ENCODE measurements around the gene RGL2.
A peak's percentile ranks its signal among the peaks of the same experiment; 100 is the strongest.
"Not testable (repeated sequence)": the region's sequence is repeated elsewhere in the genome, so short reads cannot be mapped to it uniquely, and the experiment has no call there.

Gene RGL2

DNA sequence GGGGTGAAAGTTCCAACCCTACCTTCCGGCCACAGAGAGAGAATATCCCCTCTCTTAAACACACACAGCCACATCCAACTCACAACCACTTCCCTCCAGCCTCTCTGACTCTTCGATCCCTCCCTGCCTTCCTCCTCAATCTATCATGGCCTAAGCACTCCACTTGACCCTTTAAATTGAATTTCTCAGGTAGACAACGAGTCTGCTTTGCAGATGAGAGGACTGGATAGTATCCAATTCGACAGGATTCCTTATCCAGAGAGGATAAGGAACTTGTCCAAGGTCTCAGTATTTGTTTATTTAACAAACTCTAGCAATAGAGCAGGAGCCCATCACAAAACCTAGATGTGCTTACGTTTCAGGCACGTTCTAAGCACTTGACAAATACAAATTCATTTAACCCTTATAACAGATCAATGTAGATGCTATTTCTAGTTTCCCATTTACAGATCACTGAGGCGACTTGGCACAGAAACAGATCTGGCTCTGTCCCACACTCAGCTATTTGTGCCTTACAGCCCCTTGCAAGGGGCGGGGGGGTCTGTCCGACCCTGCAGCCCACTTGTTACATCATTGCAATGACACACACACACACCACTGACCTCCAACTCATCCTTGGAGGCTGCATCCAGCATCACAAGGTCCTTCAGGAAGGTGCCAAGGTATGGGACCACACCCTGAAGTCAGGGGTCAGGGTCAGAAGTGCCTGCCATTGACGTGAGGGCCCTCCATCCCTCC is 4.5 kb downstream of the RGL2 start:
- no peak for DNase-seq (ENCODE audit: low read depth in 2 of 2)

DNA sequence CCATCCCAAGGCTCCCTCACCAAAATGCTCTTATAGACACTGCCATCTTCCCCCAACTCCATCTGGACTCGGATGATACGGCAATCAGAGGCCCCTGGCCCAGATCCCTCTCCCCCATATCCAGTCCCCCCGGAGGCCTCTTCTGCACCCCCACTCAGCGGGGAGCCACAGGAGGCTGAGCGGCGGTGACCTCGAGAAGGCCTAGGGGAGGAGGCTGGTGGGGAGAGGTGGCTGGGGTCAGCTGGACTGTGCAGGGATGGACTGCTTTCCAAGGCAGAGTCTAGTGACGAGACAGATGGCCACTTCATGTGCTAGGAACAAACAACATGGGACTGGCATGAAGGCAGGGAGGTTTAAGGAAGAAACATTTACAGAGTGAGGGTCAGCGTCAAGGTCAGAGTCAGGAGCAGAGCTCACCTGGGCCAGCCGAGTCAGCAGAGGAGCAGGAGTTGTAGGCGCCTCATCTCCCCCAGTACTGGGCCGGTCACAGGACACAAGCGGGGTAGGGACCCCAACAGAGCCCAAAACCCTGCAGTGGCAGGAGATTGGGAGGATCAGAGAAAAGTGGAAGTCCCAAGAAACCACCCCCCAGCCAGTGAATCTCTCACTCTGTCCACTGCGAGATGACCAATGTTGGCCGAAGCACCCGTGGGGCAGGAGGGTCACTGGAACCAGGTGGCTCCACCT is 5.6 kb downstream of the RGL2 start:
- DNase-seq (ENCODE audit: low read depth in 2 of 2) = no peak

DNA sequence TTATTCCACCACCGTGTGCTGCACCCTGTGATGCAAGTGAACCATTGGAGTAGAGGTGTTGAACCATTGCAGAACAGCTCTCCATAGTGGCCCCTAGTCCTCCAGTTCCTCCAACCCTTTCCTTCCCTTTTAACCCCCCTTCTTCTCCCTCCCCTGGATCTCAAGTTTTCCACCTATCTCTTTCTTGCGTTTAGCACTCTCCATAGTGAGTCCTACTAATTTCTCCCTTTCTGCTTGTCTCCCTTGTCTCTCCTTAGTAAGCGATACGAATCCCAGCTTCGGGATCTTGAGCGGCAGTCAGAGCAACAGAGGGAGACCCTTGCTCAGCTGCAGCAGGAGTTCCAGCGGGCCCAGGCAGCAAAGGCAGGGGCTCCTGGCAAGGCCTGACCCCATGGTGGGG is 8.3 kb downstream of the RGL2 start:
- DNase-seq (ENCODE audit: low read depth in 2 of 2) = no peak

DNA sequence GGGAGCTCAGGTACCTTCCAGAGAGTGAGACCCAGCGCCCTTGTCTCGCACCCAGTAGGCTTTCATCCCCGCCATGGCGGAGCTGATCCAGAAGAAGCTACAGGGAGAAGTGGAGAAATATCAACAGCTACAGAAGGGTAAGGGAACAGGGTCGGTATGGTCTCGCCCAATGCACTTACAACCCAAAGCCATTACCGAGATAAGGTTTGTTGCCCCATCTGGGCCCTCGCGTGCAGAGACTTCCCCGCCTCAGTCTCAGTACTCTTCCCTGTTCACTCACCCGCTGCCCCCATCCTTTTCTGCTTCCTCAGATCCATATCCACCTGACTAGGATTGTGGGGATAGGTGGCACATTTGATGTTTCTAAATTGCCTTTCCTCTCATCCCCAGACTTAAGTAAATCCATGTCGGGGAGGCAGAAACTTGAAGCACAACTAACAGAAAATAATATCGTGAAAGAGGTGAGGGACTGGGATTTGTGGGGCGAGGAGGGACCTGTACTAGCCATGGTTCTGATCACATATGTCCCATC is 8.9 kb downstream of the RGL2 start:
- DNase-seq (ENCODE audit: low read depth in 2 of 2) = no peak

DNA sequence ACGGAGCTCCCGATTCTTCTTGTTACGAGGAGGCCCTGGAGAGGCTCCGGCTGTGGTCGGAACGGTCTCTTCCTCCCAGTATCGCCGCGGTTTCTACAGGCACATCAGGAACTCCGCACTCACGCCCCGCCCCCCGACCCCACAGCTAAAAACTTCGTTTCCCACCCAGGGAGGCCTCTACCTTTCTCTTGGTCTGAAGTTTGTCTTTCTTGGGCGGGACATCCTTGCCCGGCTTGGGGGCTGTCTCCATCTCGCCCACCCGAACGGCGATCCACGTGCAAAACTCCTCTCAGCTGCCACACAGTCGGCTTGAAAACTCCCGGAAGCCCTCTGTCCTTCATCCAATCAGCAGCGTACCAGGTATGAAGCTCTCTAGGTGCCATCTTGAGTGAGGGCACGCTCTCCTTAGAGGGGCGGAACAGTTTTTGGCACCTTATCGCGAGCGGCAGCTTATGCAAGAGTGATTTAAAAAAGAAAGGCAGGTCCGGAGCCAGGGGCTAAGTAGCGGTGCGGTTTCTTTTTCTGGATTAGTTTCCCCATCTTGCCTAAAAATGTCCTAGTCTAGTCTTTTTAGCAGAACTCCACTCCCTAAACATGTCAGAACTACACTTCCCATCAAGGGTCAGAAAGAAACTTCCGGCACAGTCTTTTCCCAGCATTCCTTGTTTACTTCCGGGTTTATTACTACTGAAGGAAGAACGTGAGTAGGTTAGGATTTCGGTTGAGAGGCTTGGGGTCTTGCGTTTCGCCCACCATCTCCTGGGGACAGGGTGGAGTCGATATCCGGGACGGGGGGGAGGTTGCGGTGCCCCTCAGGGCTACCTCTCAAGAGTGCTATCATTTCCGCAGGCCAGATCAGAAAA is 9.6 kb downstream of the RGL2 start, which contains the start of the genes PFDN6 and WDR46:
PFDN6 (plus strand) TSS at position 681 of the 863 bp plus-strand sequence. CDS start 256 bp downstream, outside the sequence.
WDR46 (minus strand) TSS at position 319 of the 863 bp plus-strand sequence; CDS start at position 250, 69 bp downstream.
- DNase-seq (ENCODE audit: low read depth in 2 of 2) = peak; percentile 59 to 79

DNA sequence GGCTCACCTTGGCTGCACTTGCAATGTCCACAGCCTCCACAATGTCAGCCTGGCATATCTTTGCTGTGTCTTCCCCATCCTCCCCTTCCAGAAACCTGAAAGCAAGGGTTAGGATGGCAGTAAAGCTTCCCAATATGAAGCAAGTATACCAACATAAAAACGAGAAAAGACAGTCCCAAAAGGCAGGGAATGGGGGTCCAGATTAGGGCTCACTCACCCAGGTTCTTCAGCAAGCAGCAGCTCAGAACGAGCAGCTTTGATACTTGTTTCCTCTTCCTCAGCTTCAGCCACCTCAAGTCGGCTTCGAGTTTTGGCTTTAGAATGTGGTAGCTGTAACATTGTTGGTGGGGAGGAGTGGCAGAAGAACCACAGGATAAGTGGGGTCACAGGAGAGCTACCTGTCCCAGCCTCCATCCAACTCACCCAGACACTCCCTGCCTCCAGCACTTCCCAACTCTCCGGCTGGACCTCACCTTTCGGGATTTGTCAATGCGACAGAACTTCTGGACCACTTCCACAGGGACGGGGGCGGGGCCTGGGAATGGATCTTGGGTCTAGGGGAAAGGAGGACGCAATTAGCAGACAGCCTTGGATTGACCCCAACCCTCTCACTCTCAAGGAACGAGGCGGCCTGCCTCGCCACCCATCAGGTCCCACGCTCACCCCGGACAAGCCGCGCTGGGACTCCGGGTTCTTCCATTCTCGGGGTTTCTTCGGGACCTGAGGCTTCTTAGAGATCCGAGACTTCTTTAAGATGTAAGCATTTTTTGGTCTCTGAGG is 10.4 kb downstream of the RGL2 start:
- DNase-seq (ENCODE audit: low read depth in 2 of 2) = no peak

DNA sequence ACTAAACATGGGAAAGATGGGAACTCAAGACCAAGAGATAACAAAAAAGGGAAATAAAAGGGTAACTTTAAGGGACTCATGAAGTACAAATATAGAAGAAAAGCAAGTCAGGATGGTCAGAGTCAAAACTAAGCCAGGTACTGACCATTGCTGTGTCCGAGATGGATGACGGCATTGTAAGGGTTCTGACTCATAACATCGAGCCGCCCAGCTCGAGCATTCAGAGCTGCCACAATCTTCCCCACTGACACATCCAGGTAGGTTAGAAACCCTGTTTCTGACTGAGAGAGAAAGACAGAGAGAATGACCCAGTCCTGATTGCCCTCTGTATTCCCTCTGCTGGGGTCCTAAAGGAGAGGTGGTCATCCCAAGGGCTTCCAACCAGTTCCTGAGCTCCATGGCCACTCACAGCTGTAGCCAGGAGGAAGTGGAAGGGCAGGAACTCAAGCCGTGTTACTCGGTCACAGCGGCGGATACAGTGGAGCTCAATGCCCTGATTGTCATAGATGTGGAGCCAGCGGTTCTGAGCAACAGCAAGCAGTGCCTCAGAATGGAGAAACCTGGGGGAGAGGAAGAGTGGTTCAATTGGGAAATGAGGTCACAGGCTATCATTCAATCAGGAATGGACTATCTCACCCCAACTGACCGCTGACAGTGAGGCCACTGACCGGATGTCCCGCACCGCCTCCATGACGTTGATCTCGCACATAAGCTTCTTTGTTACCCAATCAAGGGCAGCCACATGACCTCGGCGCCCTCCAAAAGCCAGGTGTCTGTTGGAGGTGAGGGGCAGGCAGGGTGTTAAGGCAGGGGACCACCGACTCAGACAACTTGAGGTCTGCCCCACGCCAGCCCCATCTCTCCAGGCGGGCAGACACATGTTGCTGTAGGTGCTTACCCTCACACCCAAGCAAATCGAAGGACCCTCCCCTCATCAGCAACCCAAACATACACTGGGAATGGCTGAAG is 11.5 kb downstream of the RGL2 start:
- no peak for DNase-seq (ENCODE audit: low read depth in 2 of 2)

DNA sequence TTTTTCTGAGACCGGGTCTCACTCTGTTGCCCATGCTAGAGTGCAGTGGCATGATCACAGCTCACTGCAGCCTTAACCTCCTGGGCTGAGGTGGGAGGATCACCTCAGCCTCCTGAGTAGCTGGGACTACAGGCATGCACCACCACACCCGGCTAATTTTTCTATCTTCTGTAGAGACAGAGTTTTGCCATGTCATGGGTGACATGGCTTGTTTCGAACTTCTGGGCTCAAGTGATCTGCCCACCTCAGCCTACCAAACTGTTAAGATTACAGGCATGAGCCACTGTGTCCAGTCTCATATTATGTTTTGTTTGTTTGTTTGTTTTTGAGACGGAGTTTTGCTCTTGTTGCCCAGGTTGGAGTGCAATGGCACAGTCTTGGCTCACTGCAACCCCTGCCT is 13.5 kb downstream of the RGL2 start:
- DNase-seq (ENCODE audit: low read depth in 2 of 2) = not testable (repeated sequence)

DNA sequence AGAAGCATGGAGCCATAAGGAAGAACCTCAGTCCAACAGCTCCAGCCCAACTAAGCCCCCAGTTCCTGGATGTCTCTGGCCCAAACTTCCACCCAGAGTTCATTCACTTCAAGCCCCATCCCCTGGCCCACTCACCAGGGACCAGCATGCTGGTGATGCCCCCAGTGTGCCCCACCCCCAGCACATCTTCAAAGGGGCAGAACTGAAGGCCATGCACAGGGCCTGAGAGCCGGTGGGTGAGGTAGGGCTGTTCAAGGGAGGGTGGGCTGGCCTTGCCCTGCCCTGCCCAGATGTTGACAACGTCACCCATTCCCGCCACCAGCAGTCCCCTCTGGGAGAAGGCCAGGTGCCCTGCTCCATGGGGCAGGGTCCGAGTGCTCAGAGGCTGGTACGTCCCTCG is 18.2 kb downstream of the RGL2 start:
- no peak for DNase-seq (ENCODE audit: low read depth in 2 of 2)

DNA sequence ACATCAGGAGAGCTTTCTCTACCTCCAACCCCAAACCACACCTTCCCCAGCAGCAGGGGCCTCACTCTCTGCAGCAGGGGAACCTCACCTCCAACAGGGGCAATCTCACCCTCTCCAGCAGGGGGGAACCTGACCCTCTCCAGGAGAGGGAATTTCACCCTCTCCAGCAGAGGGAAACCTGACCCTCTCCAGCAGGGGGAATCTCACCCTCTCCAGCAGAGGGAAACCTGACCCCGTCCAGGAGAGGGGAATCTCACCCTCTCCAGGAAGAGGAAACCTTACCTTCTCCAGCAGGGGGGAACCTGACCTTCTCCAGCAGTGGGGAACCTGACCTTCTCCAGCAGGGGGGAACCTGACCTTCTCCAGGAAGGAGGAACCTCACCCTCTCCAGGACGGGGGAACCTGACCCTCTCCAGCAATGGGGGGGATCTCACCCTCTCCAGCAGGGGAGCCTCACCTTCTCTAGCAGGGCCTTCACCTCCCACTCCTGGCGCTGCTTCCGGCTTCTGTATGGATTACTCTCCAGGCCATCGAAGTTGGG is 18.7 kb downstream of the RGL2 start:
- no peak for DNase-seq (ENCODE audit: low read depth in 2 of 2)

DNA sequence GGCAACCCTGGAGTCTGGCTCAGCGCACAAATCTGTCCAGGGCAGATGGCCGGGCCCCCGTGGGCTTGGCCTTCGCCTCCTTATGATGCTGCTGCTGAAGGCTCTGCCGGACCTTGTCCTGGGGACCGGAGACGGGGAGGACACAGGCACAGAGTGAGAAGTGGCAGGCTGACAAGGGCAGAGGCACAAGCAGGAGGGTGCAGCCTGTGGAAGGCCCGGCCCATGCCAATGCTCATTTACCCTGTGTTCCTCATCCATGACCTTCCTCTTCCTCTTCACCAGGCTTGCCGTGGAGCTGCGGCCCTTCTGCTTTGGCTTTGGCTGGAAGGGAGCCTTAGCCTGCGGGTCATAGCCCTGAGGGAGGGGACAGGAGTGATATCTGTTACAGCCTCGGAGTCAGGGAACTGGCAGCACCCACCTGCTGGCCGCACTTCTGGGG is 19.5 kb downstream of the RGL2 start:
- DNase-seq (ENCODE audit: low read depth in 2 of 2) = no peak

DNA sequence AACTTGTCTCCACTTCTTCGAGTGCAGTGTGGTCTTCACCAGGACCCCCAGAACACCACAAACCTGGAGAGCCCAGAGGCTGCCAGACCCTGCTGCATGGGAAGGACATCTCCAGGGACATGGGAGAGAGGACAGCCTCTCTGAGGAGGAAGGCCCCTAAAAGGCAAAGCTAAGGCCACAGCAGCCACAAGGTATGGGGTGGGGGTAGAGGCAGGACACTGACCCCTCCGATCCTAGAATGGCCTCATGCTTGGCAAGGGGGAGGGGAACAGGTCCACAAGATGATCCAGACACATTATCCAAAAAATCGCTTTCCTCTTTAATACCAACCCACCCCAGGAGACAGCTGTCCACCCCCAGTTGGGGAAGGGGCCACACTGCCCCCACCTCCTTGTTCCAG is 19.9 kb downstream of the RGL2 start:
- DNase-seq (ENCODE audit: low read depth in 2 of 2) = no peak

DNA sequence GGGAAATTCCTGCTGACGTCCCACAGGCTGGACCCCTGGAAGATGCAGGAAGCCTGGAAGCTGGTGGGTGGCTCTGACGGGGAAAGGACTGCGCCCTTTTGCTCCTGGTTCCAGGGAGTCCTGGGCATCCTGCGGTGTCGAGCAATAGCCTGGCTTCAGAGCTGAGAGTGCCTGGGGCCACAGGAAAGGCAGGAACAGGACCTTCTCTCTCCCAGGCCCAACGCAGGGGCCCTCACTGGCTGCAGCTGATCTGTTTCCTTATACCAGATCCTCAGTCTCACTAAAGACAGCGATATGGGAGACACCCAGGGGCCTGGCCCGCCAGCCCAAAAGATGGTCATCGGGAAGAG is 20.4 kb downstream of the RGL2 start:
- DNase-seq (ENCODE audit: low read depth in 2 of 2) = no peak

DNA sequence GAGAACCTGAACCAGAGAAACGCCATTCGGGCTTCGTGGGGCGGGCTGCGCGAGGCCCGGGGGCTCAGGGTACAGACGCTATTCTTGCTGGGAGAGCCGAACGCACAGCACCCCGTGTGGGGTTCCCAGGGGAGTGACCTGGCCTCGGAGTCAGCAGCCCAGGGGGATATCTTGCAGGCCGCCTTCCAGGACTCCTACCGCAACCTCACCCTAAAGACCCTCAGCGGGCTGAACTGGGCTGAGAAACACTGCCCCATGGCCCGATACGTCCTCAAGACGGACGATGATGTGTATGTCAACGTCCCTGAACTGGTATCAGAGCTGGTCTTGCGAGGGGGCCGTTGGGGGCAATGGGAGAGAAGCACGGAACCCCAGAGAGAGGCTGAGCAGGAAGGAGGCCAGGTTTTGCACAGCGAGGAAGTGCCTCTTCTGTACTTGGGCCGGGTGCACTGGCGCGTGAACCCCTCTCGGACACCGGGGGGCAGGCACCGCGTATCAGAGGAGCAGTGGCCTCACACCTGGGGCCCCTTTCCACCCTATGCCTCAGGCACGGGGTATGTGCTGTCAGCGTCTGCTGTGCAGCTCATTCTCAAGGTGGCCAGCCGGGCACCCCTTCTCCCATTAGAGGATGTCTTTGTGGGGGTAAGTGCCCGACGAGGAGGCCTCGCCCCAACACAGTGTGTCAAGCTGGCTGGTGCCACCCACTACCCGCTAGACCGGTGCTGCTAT is 20.9 kb downstream of the RGL2 start:
- DNase-seq (ENCODE audit: low read depth in 2 of 2) = no peak

DNA sequence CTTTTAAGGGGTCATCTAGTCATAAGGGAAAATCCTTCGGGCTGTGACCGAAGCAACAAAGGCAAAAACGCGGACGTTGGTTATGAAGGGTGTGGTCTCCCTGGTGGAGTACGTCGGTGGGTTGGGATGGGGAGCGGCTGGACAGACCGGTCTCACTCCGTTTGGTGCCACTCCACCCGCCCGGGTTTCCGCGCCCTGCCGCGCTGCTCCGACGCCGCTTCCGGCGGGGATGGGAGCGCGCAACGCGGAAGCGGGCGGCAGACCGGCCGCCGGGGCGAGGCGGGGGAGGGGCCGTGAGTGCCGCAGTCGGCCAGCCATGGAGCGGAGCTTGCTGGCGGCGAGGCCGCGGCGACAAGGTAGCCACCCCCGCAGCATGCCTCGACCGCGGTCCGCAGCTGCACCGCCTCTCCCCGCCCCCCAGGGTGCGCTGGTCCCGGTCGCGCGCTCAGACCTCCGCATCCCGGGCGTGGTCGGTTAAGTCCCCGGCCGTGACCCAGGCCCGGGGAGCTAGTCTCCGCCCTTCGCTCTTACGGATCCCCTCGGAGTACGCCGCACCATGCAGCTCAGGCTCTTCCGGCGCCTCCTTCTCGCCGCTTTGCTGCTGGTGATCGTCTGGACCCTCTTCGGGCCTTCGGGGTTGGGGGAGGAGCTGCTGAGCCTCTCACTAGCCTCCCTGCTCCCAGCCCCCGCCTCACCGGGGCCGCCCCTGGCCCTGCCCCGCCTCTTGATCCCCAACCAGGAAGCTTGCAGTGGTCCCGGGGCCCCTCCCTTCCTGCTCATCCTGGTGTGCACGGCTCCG is 21.7 kb downstream of the RGL2 start, which contains the start of gene B3GALT4:
B3GALT4 (plus strand) TSS at position 260 of the 799 bp plus-strand sequence; CDS start at position 557, 297 bp downstream.
- DNase-seq (ENCODE audit: low read depth in 2 of 2) = peak; percentile 66 to 78

DNA sequence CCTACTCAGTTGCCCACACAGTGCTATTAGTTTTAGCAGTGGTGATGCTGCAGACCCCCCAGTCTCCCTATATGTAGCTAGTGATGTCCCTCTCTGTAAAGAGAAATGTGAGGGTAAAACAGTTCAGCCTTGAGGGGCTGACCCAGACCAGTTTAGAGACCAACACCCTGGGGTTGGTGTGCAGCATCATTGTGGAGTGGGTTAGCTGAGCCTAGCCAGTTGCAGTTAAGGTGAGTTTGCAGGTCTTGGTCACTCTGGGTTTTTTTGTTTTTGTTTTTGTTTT is 22.2 kb downstream of the RGL2 start:
- DNase-seq (ENCODE audit: low read depth in 2 of 2) = no peak

DNA sequence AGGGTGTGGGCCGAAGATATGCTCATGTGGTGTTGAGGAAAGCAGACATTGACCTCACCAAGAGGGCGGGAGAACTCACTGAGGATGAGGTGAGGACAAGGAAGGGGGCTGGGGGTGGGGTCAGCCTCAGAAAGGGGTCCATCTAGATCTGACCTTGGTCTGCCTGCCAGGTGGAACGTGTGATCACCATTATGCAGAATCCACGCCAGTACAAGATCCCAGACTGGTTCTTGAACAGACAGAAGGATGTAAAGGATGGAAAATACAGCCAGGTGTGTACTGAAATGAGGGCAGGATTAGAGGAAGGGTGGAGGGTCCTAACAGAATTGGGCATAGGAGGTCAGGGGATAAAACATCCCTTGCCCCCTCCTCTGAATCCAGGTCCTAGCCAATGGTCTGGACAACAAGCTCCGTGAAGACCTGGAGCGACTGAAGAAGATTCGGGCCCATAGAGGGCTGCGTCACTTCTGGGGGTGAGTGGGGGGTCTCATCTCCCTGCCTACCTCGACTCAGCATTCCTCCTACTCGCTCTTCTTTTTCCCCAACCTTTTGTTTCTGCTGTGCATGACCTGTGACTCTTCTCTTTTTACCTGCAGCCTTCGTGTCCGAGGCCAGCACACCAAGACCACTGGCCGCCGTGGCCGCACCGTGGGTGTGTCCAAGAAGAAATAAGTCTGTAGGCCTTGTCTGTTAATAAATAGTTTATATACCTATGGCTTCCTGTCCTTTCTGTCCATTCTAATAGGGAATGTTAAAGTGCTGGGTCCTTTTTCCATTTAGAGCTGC is 22.8 kb downstream of the RGL2 start:
- DNase-seq (ENCODE audit: low read depth in 2 of 2) = not testable (repeated sequence)

All from stimulated activated CD4-positive, alpha-beta T cell treated with anti-CD3 and anti-CD28 coated beads, Interleukin-4, amount 100 ng/mL, for 48 hours (primary cell).